ENCODE data around the gene ZNF844.
"Not testable (repeated sequence)": the region's sequence is repeated elsewhere in the genome, so short reads cannot be mapped to it uniquely, and the experiment has no call there.

The ZNF844 gene

DNA sequence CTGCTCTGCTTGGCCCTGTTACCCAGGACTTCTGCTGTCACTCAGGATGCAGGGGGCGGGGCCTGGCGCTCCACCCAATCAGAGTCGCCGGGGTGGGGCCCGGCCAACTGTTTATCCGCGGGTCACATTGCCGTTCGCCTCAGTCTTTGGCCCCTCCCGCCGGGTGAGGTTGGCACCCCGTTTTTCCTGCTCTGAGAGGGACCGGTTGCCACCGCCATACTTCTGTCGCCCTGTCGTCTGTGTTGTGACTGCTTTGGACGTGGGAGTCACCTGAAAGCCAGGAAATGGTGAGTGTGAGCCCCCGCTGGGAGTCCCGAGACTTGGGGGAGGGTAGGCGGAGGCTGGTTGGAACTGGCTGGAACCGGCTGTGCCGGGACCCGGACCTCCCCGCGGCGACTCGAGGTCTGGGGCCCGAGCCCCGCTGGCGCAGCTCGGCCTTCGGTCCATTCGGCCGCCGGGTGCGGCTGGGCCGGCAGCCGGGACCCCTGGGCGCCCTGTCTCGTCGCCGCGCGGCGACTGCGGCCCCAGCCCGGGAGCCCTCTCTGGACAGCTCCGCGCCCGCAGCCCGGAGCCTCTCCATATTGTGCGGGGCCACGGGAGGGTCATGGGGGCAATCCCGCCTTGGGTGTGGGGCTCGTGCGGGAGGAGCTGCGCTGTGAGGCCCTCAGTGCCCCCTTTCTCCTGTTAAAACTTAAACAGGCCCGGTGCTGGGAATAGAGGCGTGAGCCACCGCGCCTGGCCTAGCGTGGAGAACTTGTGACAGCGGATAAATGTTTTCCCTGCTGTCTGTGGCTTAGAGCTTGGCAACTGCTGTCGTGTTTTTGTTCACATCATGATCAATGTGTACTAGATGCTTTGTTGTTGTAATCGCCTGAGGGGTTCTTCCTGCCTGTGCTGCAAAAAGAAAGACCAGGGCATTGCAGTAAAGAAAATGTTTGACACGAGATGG, at the start of gene ZNF844:
Gene ZNF844 (plus strand): TSS at position 142 of the 949 bp plus-strand sequence. CDS start 143 bp downstream, at position 285.
- peak; percentile 96 for DNase-seq (ENCODE audit: low spot score)

DNA sequence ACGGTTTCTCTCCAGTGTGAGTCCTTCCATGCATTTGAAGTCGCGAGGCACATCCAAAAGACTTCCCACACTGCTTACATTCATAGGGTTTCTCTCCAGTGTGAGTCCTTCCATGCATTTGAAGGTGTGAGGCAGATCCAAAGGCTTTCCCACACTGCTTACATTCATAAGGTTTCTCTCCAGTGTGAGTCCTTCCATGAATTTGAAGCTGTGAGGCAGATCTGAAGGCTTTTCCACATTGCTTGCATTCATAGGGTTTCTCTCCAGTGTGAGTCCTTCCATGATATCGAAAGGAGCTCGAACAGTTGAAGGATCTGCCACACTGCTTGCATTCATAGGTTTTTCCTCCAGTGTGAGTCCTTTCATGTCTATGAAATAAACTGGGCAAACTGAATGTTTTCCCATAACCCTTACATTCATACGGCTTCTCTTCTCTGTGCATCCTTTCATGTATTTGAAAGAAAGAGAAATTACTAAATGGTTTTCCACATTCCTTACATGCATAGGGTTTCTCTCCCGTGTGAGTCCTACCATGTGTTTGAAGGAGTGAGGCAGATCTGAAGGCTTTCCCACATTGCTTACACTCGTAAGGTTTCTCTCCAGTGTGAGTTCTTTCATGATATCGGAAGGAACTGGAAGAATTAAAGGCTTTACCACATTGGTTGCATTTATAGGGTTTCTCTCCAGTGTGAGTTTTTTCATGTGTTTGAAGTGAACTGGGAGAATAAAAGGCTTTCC, 49.3 kb upstream of the ZNF844 start:
- no peak for DNase-seq (ENCODE audit: low spot score)

DNA sequence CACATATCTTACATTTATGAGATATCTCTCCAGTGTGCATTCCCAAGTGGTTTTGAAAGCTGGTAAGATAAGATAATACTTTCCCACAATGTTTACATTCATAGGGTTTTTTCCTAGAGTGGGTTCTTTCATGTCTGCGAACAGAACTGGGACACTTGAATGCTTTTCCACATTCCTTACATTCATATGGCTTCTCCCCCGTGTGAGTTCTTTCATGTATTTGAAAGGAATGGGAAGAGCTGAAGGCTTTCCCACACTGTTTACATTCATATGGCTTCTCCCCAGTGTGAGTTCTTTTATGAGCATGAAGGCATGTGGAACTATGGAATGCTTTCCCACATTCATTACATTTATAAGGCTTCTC, 48.8 kb upstream of the ZNF844 start:
- DNase-seq (ENCODE audit: low spot score) = no peak

DNA sequence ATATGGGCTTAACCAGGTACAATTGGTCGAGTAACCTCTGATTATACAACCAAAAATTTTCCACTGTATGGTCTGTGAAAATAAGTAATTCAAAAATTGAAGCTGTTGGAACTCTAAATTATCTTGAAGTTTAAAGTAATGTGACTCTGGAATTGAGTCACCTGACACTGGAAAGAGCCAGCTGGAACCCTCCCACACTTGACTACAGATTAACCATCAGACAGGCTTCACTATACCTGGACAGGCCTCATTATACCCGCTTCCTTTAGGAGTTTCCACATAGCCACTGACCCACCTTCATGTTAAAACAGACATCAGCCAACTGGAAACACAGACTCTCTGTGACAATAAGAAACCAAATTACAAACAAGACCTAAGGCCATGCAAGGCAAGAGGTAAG, 30.3 kb upstream of the ZNF844 start:
- DNase-seq (ENCODE audit: low spot score) = no peak

DNA sequence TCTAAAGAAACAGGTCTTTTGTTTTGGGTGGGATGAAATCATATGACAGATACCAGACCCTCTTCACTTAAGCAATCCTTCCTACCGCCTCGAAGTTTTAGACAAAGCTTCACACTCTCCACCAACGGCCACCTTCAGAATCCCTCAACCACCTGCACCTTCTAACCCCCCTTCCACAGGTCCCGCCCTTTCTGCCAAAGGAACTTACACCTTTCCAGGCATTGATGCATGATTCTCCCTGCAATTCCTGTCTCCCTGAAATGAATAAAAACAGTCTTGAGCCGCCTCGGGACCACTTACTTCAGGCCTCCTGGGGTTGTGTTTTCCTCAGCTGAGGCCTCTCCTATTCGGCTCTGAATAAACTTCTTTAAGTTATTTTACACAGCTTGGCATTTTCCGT, 29.9 kb upstream of the ZNF844 start:
- no peak for DNase-seq (ENCODE audit: low spot score)

DNA sequence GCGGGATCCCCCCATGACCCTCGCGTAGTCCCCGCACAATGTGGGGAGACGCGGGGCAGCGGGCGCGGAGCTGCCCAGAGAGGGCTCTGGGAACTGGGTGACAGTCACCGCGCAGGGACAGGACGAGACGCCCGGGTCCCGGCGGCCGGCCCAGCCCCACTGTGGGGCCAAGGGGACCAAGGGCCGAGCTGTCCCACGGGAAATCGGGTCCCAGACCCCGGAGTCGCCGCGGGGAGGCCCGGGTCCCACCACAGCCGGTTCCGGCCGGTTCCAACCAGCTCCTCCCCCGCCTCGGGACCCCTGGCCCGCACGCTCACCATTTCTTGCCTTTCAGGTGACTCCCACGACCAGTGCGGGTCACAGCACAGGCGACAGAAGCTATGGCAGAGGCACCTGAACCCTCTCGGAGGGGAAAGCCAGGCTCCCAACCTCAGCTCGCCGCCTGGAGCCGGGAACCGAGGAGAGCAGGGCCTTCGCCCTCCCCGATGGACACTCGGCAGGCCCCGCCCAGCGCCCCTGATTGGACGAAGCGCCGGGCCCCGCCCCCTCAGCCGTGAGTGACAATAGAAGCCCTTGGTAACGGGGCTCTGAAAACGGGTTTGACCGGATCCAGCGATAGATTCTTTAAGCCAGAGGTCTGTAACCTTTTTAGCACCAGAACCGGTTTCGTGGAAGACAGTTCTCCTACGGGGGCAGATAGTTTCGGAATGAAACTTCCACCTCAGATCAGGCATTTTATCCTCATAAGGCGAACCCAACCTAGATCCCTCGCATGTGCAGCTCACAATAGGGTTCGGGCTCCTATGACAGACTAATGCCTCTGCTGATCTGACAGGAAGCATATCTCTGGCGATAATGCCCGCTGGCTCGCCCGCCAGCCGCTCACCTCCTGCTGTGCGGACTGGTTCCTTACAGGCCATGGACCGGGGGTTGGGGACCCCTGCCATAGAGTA, 29.0 kb upstream of the ZNF844 start, which contains the start of gene ZNF433:
Gene ZNF433 (minus strand): TSS at position 460 of the 953 bp plus-strand sequence. CDS start 140 bp downstream, at position 320.
- DNase-seq (ENCODE audit: low spot score) = peak; percentile 95

DNA sequence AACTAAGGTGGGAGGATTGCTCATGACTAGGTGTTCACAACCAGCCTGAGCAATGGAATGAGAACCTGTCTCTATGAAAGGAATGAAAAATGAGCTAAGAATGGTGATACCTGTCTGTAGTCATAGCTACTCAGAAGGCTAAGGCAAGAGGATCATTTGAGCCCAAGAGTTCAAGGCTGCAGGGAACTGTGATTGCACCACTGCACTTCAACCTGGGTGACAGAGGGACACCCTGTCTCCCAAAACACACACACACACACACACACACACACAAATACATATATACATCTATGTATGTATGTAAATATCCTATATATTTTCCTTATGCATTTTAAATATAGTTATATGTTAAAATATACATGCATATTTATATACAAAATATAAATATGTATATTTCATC, 21.6 kb upstream of the ZNF844 start:
- DNase-seq (ENCODE audit: low spot score) = no peak

DNA sequence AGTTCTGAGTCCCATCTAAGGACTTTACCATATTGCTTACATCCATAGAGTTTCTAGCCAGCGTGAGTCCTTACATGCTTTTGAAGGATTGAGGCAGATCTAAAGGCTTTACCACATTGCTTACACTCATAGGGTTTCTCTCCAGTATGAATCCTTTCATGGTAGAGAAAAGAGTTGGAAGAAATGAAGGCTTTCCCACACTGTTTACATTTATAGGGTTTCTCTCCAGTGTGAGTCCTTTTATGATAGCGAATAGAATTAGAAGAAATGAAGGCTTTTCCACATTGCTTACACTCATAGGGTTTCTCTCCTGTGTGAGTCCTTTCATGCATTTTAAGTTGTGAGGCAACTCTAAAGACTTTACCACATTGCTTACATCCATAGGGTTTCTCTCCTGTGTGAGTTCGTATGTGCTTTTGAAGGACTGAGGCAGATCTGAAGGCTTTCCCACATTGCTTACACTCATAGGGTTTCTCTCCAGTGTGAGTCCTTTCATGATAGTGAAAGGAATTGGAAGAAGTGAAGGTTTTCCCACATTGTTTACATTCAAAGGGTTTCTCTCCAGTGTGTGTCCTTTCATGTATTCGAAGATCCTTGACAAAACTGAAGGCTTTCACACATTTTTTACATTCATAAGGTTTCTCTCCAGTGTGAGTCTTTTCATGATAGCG, 20.6 kb upstream of the ZNF844 start:
- DNase-seq (ENCODE audit: low spot score) = no peak

DNA sequence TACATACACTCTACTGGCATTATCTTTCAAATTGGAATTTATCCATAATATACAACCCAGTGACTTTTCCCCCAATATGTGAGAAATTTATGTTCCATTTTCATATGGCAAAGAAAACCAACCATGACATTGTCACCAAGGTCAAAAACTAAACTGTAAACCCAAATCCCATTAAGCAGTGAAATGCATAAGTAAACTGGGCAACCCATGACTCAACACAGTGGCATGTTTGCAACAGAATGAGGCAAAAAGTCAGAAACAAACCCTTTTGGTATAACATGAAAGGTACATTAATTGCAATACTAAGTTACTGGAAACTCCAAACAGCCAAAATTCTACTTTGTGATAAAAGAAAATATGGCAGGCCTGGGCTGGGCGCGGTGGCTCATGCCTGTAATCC, 16.7 kb upstream of the ZNF844 start:
- DNase-seq (ENCODE audit: low spot score) = no peak

DNA sequence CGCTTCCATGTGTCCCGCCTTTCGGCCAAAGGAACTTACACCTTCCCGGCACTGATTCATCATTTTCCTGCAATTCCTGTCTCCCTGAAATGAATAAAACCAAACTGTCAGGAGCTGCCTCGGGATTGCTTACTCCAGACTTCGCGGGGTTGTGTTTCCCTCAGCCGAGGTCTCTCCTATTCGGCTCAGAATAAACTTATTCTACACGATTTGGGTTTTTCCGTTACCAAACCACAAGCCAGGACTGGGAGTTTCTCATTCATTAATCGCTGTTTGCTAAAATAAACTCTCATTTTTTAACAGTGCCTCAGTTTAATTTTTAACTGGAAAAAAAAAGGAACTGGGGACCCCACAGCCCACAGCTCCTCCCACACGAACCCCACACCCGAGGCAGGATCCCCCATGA, 12.4 kb upstream of the ZNF844 start:
- no peak for DNase-seq (ENCODE audit: low spot score)

DNA sequence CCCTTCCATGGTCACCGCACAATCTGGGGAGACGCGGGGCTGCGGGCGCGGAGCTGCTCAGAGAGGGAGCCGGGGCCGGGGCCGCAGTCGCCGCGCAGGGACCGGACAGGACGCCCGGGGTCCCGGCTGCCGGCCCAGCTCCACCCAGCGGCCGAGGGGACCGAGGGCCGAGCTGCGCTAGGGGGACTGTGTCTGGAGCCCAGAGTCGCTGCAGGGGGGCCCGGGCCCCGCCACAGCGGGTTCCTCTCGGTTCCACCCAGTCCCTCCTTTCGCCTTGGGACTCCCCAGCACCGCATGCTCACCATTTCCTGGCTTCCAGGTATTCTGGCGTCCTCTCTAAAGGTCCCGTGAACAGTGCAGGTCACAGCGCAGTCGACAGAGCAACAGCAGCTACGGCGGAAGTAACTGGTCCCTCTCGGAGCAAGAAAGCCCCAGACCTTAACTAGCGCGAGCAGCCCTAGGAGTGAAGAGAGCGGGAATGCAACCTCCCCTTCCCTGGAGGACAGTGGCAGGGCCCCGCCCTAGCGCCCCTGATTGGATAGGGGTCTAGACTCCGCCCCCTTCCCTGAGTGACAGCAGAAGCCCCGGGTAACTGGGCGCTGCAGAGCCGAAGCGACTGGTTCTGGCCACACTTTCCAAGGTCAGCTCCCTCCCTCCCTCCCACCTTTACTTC, 11.9 kb upstream of the ZNF844 start, which contains the start of gene ZNF878:
Gene ZNF878 (minus strand): TSS at position 465 of the 673 bp plus-strand sequence. CDS start 160 bp downstream, at position 305.
- DNase-seq (ENCODE audit: low spot score) = peak; percentile 89

DNA sequence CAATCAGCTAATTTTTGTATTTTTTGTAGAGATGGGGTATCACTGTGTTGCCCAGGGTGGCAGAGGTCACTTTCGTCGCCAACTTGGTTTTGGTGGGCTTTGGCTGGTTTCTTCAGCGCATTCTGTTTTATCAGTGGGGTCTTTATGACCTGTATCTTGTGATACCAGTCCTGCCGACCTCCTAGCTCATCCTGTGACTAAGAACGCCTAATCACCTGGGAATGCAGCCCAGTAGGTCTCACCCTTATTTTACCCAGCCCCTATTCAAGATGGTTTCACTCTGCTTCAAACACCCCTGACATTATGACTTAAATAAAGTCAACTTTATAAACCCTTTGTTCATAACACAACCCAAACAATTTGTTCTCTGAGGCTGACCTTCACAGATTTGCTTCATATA, 8.7 kb upstream of the ZNF844 start:
- no peak for DNase-seq (ENCODE audit: low spot score)

DNA sequence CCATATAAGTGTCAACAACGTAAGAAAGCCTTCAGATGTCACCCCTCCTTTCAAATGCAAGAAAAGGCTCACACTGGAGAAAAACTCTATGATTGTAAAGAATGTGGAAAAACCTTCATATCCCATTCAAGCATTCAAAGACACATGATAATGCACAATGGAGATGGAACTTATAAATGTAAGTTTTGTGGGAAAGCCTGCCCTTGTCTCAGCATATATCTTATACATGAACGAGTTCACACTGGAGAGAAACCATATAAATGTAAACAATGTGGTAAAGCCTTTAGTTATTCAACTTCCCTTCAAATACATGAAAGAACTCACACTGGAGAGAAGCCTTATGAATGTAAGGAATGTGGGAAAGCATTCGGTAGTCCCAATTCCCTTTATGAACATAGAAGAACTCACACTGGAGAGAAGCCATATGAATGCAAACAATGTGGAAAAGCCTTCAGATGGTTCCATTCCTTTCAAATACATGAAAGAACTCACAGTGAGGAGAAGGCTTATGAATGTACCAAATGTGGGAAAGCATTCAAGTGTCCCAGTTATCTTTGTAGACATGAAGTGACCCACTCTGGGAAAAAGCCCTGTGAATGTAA, 11.1 kb downstream of the ZNF844 start:
- no peak for DNase-seq (ENCODE audit: low spot score)

DNA sequence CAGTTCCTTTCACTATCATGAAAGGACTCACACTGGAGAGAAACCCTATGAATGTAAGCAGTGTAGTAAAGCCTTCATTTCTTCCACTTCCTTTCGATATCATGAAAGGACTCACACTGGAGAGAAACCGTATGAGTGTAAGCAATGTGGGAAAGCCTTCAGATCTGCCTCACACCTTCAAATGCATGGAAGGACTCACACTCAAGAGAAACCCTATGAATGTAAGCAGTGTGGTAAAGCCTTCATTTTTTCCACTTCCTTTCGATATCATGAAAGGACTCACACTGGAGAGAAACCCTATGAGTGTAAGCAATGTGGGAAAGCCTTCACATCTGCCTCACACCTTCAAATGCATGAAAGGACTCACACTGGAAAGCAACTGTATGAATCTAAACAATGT, 11.8 kb downstream of the ZNF844 start:
- DNase-seq (ENCODE audit: low spot score) = not testable (repeated sequence)

DNA sequence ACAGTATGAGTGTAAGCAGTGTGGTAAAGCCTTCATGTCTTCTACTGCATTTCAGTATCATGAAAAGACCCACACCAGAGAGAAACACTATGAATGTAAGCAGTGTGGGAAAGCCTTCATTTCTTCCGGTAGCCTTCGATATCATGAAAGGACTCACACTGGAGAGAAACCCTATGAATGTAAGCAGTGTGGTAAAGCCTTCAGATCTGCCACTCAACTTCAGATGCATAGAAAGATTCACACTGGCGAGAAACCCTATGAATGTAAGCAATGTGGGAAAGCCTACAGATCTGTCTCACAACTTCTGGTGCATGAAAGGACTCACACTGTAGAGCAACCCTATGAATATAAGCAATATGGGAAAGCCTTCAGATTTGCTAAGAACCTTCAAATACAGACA, 12.8 kb downstream of the ZNF844 start:
- no peak for DNase-seq (ENCODE audit: low spot score)

DNA sequence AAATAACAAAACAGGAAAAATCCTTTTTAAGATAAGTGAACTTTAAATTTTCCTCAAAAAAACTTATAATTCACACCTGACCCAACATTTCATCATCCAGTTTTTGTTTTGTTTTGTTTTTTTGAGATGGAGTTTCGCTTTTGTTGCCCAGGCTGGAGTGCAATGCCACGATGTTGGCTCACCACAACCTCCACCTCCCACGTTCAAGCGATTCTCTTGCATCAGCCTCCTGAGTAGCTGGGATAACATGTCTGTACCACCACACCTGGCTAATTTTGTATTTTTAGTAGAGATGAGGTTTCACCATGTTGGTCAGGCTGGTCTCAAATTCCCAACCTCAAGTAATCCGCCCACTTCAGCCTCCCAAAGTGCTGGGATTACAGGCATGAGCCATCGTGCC, 18.8 kb downstream of the ZNF844 start:
- not testable (repeated sequence) for DNase-seq (ENCODE audit: low spot score)

DNA sequence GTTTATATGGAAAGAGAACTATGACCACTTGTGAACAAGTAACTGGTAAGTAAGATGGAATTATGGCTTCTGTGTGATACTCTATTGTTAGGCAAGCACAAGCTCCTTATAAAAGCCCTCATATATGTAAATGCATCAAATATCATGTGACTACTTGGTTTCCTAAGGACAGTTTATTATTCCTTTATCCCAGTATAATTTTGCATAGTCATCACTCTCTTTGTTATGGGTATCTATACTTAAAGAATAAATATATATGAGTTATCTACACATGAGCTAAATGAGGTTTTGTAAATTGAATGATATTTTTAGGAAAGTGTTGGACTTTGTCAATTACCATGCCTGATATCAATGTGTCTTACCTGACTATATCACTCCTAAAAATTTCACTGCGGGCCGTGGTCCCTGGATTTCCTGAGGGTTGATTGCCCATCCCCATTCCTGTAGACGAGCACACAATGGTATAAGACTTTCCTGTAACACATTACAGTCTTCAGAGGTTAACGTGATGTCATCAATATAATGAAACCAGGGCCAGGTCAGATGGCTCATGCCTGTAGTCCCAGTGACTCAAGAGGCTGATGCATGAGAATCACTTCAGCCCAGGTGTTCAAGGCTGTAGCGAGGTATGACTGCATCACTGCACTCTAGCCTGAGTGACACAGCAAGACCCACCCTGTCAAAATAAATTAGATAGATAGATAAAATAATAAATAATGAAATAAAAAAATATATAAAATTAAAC, 20.7 kb downstream of the ZNF844 start:
- DNase-seq (ENCODE audit: low spot score) = no peak

DNA sequence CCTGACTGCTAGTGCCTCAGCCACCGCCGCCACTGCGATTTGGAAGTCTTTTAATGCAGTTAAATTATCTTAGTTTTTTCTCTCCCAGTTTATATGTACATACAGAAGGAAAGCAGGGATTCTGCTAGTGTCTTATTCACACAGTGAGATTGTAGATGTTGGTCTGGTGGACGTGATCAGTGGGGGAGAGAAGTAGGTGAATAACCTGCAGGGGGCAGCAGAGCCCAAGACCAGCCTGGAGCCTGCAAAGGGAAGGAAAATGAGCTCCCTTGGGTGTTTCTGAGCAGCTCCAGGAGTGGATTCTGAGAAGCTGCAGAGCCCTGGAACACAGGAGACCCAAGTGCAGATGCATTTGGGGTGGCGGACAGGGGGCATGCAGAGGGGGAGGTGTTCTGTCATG, 26.3 kb downstream of the ZNF844 start:
- peak; percentile 77 for DNase-seq (ENCODE audit: low spot score)

Measured in left forelimb (tissue), 1 donor.